ENCODE results near the gene TEX2. TPM values are rescaled to one million over a fixed set of nuclear protein-coding genes. Genes with fewer than 3 reads are reported as not detected.

The TEX2 gene
- polyA plus RNA-seq, 3 donors, result 24.3 to 26.1 (median 24.6) TPM

- DNase-seq (ENCODE audit: extremely low read depth in 1 of 11, low read depth in 9 of 11, low spot score in 4 of 11), result no peak
These were observed 12.0 kb upstream of the TEX2 start for GRCh38 chr17:64275016-64275415.

GRCh38 chr17:64273006-64273405, 9.9 kb upstream of the TEX2 start:
- no peak for DNase-seq (ENCODE audit: extremely low read depth in 1 of 11, low read depth in 9 of 11, low spot score in 4 of 11)

- DNase-seq (ENCODE audit: extremely low read depth in 1 of 11, low read depth in 9 of 11, low spot score in 4 of 11), result no peak
These were observed 7.8 kb upstream of the TEX2 start for GRCh38 chr17:64270885-64271284.

DNA sequence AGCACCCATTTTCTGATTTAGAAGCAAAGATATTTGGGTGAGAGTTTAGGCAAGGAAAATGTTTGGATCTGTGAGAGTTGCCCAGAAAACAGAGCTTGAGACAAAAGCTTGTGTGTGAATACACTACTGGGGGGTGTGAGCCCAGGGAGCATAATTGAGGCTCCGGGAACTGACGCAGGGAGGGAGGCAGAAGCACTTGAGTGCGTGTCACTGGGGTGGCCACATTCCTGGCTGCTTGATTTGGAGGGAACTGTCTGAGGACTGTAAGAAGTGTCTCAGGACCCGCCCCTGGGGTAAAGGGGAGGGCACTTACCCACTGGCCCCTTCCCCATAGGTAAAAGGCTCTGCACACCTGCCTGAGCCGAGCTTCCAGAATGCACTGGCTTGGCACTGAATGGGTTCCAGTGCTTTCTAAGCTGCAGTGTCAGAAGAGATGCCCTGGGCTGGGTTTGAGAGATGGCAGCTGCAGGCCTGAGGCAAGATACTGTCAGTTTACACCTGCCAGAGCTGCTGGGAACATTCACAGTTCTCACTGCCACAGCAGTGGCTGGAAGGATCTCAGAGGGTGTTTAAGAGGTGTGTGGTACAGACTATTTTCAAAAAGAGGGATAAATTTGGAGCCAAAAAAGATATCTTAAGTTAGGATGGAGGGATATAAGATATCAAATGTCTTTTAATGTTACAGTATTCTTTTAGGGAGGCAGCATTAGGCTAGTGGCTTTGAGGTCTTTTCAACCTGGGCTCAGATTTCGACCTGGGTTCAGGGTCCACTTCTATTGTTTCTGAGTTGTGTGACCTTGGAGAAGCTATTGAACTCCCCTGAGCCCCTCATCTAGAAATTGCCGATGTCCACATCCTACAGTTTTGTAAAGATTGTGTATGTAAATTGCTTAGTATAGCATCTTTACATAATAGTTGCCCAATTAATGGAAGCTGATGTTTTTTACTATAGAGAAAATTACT, 6.9 kb upstream of the TEX2 start:
- no peak for DNase-seq (ENCODE audit: extremely low read depth in 1 of 11, low read depth in 9 of 11, low spot score in 4 of 11)

GRCh38 chr17:64264891-64265290, 1.8 kb upstream of the TEX2 start:
- no peak for DNase-seq (ENCODE audit: extremely low read depth in 1 of 11, low read depth in 9 of 11, low spot score in 4 of 11)

DNA sequence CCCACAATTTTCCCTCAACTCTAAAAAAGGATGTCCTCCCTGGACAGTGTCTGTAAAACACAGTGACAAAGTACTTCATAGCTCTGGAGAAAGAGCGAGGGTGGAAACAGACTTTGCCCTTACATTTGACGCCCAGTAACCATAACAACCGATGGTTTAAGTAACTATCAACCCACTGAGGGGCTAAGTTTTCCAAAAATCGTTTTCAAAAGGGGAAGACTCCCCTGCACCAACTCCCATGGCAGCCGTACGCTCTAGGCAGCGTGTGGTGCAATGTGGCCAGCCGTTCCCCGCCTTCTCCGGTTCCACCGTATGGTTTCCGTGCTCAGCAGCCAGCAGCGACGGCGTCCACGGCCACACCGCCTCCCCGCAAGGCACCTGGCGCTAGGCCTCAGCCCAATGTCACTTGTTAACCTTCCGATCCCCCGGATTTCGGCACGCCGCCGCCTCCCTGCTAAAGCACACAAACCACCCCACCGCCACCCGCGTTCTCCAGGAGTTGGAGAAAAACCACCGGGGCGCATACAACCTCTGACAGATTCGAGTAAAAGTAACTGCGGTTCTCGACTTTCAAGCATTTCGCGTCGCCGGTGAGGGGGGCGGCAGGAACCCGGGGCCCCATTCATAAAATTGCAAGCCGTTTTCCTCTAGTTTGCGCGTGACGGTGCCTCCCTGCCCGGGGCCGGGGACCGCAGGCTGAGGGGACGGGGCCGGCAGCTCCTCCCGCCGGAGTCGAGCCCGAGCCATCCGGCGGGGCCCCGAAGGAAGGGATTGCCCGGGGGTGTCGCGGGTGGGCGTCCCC, 661 bp downstream of the TEX2 start:
- DNase-seq (ENCODE audit: extremely low read depth in 1 of 11, low read depth in 9 of 11, low spot score in 4 of 11), result no peak

DNA sequence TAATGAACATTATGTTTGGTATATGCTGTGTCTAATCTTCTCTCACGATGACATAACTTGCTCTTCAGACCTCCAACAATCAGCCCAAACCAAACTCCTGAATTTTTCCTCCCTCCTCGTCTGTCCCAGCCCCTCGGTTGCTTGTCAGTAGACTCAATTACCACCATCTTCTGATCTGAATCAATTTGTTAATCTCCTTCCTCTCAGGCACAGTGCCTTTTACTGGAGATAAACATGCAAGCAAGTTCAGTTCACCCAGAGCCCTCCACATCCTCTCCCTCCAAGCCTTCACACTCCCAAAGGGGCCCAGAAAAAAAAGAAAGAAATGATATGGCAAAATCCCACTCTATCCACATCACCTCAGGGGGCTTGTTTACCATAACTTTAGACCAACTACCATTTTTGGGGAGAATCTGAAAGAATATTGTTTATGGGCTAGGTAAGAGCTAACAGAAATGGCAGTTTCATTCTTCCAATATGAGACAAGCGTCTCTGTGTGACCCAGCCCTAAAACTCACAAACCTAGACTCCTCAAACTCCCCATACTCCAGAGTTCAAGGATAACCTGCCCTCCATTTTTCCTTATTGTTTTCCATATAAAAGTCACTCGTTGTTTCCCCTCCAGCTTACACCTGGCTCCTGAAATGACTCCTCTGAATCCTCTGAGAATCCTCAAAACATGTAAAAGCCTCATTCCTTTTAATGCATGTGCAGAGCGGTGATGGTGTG, 1.5 kb downstream of the TEX2 start:
- DNase-seq (ENCODE audit: extremely low read depth in 1 of 11, low read depth in 9 of 11, low spot score in 4 of 11), result no peak

DNA sequence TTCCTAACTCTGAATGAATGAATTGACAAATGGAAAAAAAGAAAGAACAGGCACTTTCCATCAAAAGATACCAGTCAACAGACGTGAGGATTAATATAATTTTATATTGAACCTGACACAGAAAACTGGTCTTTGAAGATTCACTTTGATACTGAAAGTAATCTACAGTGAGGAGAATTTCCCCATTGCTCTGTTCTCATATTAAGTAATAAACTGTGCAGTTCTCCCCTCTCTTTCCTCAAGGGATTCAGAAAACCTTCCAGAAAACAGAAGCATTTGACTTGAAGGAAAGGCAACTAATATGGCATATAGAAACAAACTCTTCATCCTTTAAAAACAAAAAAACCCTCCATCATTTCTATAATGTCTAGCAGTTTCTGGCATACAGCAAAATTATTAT, 2.2 kb downstream of the TEX2 start:
- no peak for DNase-seq (ENCODE audit: extremely low read depth in 1 of 11, low read depth in 9 of 11, low spot score in 4 of 11)

GRCh38 chr17:64259922-64260321, 3.1 kb downstream of the TEX2 start:
- no peak for DNase-seq (ENCODE audit: extremely low read depth in 1 of 11, low read depth in 9 of 11, low spot score in 4 of 11)

DNA sequence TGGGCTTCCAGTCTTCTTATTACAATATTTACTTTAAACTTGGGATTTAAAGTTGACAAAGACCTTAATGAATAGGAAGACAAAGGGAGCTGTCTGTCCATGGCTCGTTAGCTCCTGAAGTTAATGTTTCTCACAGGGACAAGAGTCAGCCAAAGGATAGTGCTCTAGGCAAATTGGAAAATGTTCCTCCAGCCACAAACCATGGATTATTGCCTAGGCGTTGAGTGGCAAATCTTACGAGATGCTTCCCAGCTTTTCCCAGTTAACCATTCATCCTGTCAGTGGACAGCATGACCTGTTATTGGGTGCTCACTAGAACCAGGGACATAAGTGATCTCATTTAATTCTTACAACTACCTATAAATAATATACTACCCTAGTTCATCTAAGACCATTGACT, 3.6 kb downstream of the TEX2 start:
- DNase-seq (ENCODE audit: extremely low read depth in 1 of 11, low read depth in 9 of 11, low spot score in 4 of 11), result no peak

DNA sequence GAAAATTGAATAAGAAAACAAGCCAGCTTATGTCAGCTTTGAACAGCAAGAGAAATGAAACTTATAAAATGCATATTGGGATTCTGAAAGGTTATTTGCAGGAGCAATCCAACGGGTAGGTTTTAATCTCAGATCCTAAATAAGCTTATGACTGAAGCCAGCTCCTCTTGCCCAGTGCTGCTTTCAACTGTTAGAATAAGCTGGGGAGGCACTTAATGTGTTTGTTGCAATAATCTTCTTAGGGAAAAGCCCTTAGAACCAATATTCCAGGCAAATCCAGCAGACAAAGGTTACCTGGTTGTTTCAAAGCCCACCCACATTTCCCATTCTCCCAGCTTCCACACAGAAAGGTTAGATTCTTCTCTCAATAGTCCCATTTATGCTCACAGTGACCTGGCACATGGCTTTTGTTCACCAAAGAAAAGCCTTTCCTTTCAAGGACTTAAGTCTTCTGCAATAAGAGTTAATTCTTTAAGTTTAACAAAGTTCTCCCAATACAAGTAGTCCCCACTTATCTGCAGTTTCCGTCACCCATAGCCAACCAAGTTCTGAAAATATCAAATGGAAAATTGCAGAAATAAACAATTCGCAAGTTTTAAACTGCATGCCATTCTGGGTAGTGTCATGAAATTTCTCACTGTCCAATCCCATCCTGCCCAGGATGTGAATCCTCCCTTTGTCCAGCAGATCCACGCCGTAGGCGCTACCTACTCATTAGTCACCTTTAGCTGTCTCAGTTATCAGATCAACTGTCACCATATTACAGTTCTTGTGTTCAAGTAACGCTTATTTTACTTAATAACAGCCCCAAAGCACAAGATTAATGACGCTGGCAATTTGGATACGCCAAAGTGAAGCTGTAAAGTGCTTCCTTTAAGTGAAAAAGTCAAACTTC, 5.9 kb downstream of the TEX2 start:
- DNase-seq (ENCODE audit: extremely low read depth in 1 of 11, low read depth in 9 of 11, low spot score in 4 of 11), result no peak

DNA sequence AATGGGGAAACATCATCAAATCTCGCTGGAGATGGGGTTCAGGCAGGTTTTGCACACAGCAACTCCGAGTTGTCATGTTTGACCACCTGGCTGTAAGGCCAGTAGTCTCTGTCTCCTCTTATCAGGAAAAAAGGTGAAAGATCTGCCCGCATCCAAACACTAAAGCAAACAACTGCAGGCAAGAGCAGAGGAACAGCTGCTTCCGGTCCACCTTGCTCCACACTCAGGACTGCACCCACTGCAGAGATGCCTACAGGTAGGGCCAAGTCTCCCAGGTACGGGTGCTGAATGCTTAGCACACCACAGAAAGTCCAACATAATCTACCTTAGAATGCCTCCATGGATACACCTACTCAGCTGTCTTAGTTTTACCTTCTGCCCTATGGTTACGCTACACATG, 7.3 kb downstream of the TEX2 start:
- DNase-seq (ENCODE audit: extremely low read depth in 1 of 11, low read depth in 9 of 11, low spot score in 4 of 11), result no peak

DNA sequence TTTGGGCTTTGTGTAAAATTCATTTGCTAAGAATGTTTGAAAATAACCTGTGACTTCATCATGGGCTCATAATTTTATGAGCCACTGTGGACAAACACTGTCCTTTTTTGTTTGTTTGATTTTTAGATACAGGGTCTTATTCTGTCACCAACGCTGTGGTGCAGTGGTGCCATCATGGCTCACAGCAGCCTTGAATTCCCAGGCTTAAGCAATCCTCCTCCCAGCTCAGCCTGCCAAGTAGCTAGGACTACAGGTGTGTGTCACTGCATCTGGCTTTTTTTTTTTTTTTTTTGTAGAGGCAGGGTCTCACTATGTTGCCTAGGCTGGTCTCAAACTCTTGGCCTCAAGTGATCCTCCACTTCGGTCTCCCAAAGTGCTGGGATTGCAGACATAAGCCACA, 8.3 kb downstream of the TEX2 start:
- DNase-seq (ENCODE audit: extremely low read depth in 1 of 11, low read depth in 9 of 11, low spot score in 4 of 11), result no peak

DNA sequence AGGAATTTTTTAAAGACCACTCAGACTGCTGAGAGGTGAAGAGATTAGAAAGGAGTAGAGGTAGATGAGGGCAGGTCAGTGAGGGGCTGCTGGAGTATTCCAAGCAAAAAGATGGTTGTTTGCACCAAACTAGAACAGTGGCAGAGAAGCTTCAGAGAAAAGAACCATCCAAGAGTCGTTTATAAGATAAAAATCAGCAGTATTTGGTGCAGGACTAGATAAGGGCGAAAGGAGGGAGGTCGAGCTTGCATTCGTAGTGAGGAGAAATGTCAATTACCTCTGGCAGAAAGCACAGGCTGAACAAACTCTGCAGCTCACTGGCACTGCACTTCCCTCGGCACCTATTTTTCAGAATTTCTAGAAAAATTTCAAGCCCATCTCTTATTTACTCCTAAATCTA, 9.6 kb downstream of the TEX2 start:
- DNase-seq (ENCODE audit: extremely low read depth in 1 of 11, low read depth in 9 of 11, low spot score in 4 of 11), result no peak

DNA sequence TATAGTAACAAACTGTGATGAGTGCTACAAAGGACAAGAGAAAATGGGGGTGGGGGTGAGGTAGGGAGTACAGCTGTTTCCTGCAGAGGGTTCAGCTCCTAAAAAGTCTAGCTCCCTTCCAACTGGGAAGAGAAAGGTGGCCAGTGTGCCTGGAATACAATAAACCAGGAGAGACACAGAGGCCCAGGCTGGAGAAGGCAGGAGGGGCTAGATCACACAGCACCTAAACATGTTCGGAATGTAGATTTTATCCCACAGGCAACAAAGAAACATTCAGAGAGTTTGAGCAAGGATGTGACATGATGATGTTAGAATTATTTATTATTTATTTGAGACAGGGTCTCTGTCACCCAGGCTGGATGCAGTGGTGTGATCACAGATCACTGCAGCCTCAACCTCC, 10.2 kb downstream of the TEX2 start:
- no peak for DNase-seq (ENCODE audit: extremely low read depth in 1 of 11, low read depth in 9 of 11, low spot score in 4 of 11)

DNA sequence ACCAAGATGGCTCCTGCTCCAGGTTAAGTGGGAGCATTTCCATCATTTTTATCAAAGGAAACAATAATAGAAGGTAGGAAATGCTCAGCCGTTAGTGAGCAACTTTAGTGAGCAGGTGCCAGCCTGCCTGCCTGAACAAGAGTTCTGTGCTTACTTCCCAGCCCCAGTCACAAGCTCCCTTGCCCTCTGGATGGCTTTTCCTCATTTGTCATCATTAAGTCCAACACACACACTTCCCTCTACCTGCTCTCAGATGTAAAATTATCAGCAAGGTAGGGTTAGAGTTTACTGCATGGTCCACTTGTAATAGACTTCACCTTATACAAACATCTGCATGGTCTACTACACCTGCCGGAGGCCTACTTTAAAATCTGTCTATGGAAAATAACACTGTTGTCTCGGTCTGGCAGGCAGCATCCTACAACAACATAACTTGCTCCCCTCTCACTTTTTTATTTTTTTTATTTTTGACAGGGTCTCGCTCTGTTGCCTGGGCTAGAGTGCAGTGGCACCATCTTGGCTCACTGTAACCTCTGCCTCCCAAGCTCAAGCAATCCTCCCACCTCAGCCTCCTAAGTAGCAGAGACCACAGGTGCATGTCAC, 12.7 kb downstream of the TEX2 start:
- DNase-seq (ENCODE audit: extremely low read depth in 1 of 11, low read depth in 9 of 11, low spot score in 4 of 11), result no peak

- DNase-seq (ENCODE audit: extremely low read depth in 1 of 11, low read depth in 9 of 11, low spot score in 4 of 11), result no peak
These were observed 15.2 kb downstream of the TEX2 start for GRCh38 chr17:64247836-64248235.
